Hindlimb muscle (tissue), 1 donor: ENCODE data around the gene GNAI3. TPM values are rescaled to one million over a fixed set of nuclear protein-coding genes. Genes with fewer than 3 reads are reported as not detected.

ENCODE experiments used
- DNase-seq: peaks from one replicate; pipeline ENCODE4 v3.0.0-alpha.2; 2013
- polyA plus RNA-seq: library from polyadenylated mRNA; unstranded; fragments of 120-200 nt; gene quantifications from one replicate; pipeline ENCODE4 v1.2.1, GENCODE V29; 2013; ENCODE audit not compliant: insufficient read length

GNAI3 gene
- polyA plus RNA-seq, 1 donor, result 6.4 TPM

GRCh38 chr1:109598655-109599054 is 50.2 kb downstream of the GNAI3 start:
- no peak for DNase-seq

GRCh38 chr1:109603229-109603628 is 54.8 kb downstream of the GNAI3 start:
- DNase-seq, result no peak

GRCh38 chr1:109605381-109605780 is 57.0 kb downstream of the GNAI3 start:
- DNase-seq, result no peak

- DNase-seq, result no peak
Observed at GRCh38 chr1:109609881-109610280, 61.5 kb downstream of the GNAI3 start.

- no peak for DNase-seq
Observed at GRCh38 chr1:109610609-109611307, 62.3 kb downstream of the GNAI3 start.

- no peak for DNase-seq
Observed at GRCh38 chr1:109611308-109611990, 63.0 kb downstream of the GNAI3 start.

GRCh38 chr1:109613361-109614147 is 65.1 kb downstream of the GNAI3 start:
- no peak for DNase-seq

GRCh38 chr1:109615879-109616278 is 67.5 kb downstream of the GNAI3 start:
- DNase-seq, result no peak

GRCh38 chr1:109616391-109616790 is 68.0 kb downstream of the GNAI3 start:
- no peak for DNase-seq

- no peak for DNase-seq
Observed at GRCh38 chr1:109617291-109617801, 68.9 kb downstream of the GNAI3 start.

GRCh38 chr1:109618661-109619575 is 70.5 kb downstream of the GNAI3 start:
- no peak for DNase-seq

- peak; percentile 83 for DNase-seq
Observed at GRCh38 chr1:109619576-109620400, 71.4 kb downstream of the GNAI3 start, which contains the start of the genes AMPD2 and GNAT2. Gene AMPD2, plus strand, starts transcription at chr1:109619837. Its CDS starts 1,339 bp downstream, at chr1:109621176. Gene GNAT2, minus strand, starts transcription at chr1:109619616. Its CDS starts 6,746 bp downstream, at chr1:109612870.

- peak; percentile 76 for DNase-seq
Observed at GRCh38 chr1:109620401-109620791, 72.0 kb downstream of the GNAI3 start.

GRCh38 chr1:109620841-109621286 is 72.4 kb downstream of the GNAI3 start:
- DNase-seq, result peak; percentile 94

- no peak for DNase-seq
Observed at GRCh38 chr1:109621379-109622136, 73.1 kb downstream of the GNAI3 start.

GRCh38 chr1:109622137-109622892 is 73.9 kb downstream of the GNAI3 start:
- DNase-seq, result no peak

- no peak for DNase-seq
Observed at GRCh38 chr1:109622895-109623294, 74.5 kb downstream of the GNAI3 start.

- DNase-seq, result no peak
Observed at GRCh38 chr1:109623601-109624161, 75.3 kb downstream of the GNAI3 start.
